OCI-LY1 (cell line): ENCODE measurements around the gene PDLIM3.

Experiments used
- H2AFZ ChIP-seq: fragments of 200-600 bp; sonication (generic), shearing (Covaris generic); 2 replicates; pipeline ENCODE4 v1.6.0; 2014; ENCODE audit warnings: antibody characterized with exemption, mild to moderate bottlenecking, low read length
- H3F3A ChIP-seq: fragments of 200-600 bp; sonication (generic), shearing (Covaris generic); 2 replicates; pipeline ENCODE4 v1.6.0; 2014; ENCODE audit warnings: mild to moderate bottlenecking, antibody characterized with exemption, low read length, moderate library complexity; ENCODE audit not compliant: insufficient read depth
- H3K27ac ChIP-seq: fragments of 200-600 bp; sonication (generic); 2 replicates; pipeline ENCODE4 v1.5.1; 2014; ENCODE audit warnings: low read length, mixed run types, mild to moderate bottlenecking, low read depth; ENCODE audit not compliant: poor library complexity, severe bottlenecking
- H3K27me3 ChIP-seq: fragments of 200-600 bp; sonication (generic); 2 replicates; pipeline ENCODE4 v1.6.0; 2014; ENCODE audit warnings: antibody characterized with exemption, mild to moderate bottlenecking, low read length, moderate library complexity; ENCODE audit not compliant: insufficient read depth
- H3K36me3 ChIP-seq: fragments of 200-600 bp; sonication (generic); 2 replicates; pipeline ENCODE4 v1.6.1; 2014; ENCODE audit warnings: mild to moderate bottlenecking, antibody characterized with exemption, low read length, moderate library complexity, mixed read lengths; ENCODE audit not compliant: insufficient read depth
- H3K4me1 ChIP-seq: fragments of 200-600 bp; sonication (generic); 2 replicates; pipeline ENCODE4 v1.5.1; 2014; ENCODE audit warnings: mild to moderate bottlenecking, low read length, moderate library complexity; ENCODE audit not compliant: insufficient read depth, severe bottlenecking
- H3K4me2 ChIP-seq: fragments of 200-600 bp; sonication (generic), shearing (Covaris generic); 2 replicates; pipeline ENCODE4 v1.6.1; 2014; ENCODE audit warnings: low read length
- H3K4me3 ChIP-seq: fragments of 200-600 bp; sonication (generic); 2 replicates; pipeline ENCODE4 v1.5.1; 2014; ENCODE audit warnings: low read length, low read depth, mild to moderate bottlenecking, mixed read lengths; ENCODE audit not compliant: poor library complexity, severe bottlenecking
- H3K79me2 ChIP-seq: fragments of 200-600 bp; shearing (Covaris generic); 2 replicates; pipeline ENCODE4 v1.6.1; 2016; ENCODE audit warnings: mixed run types, low read length, mixed read lengths; ENCODE audit not compliant: insufficient read depth
- H3K9ac ChIP-seq: fragments of 200-600 bp; sonication (generic), shearing (Covaris generic); 2 replicates; pipeline ENCODE4 v1.6.1; 2014; ENCODE audit warnings: mild to moderate bottlenecking, low read length, mixed read lengths
- H3K9me2 ChIP-seq: fragments of 200-600 bp; sonication (generic), shearing (Covaris generic); 2 replicates; pipeline ENCODE4 v1.6.1; 2014; ENCODE audit warnings: low read depth, mild to moderate bottlenecking, low read length, mixed read lengths
- H3K9me3 ChIP-seq: fragments of 200-600 bp; shearing (Covaris generic); 2 replicates; pipeline ENCODE4 v1.6.1; 2014; ENCODE audit warnings: low read length, mixed read lengths
- H4K20me1 ChIP-seq: fragments of 200-600 bp; sonication (generic), shearing (Covaris generic); 2 replicates; pipeline ENCODE4 v1.6.0; 2016; ENCODE audit warnings: mild to moderate bottlenecking, low read length; ENCODE audit not compliant: insufficient read depth
- EZH2 ChIP-seq: fragments of 200-600 bp; sonication (generic), shearing (Covaris generic); IDR thresholded peaks from 2 replicates; pipeline ENCODE4 v1.8.0; 2017; ENCODE audit warnings: borderline replicate concordance, mixed run types, mild to moderate bottlenecking, antibody characterized with exemption, low read length, moderate library complexity, mixed read lengths
- TF ChIP-seq, protein P1 (sequence below): fragments of 200-600 bp; sonication (generic), shearing (Covaris generic); IDR thresholded peaks from 2 replicates; pipeline ENCODE4 v1.5.1; 2017; ENCODE audit warnings: mild to moderate bottlenecking, antibody characterized with exemption, low read length, moderate library complexity, mixed read lengths

The PDLIM3 gene

DNA sequence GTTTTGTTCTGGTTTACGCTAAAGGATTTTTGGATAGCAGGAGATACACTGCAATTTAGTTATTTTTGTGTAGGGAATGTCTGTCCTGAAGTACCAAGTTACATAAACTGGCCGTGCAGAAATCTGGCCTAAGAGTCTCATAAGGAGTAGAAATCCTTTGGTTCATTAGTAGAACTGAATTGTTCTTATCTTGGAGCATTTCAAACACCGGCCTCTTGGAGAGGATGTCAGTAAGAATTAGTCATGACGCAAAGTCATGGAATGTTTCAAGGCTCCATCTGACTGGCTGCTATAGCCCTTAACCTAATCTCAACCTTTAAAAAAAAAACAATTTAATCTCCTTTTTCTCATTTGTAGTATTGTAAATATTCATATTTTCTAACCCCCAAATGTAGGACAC is 15.2 kb downstream of the PDLIM3 start:
- TF ChIP-seq, protein P1, sequence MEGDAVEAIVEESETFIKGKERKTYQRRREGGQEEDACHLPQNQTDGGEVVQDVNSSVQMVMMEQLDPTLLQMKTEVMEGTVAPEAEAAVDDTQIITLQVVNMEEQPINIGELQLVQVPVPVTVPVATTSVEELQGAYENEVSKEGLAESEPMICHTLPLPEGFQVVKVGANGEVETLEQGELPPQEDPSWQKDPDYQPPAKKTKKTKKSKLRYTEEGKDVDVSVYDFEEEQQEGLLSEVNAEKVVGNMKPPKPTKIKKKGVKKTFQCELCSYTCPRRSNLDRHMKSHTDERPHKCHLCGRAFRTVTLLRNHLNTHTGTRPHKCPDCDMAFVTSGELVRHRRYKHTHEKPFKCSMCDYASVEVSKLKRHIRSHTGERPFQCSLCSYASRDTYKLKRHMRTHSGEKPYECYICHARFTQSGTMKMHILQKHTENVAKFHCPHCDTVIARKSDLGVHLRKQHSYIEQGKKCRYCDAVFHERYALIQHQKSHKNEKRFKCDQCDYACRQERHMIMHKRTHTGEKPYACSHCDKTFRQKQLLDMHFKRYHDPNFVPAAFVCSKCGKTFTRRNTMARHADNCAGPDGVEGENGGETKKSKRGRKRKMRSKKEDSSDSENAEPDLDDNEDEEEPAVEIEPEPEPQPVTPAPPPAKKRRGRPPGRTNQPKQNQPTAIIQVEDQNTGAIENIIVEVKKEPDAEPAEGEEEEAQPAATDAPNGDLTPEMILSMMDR, result no peak
- TF ChIP-seq EZH2, result no peak
- Histone ChIP-seq H3K27ac (no peak overlapping the region), H3K9me2 (no peaks in the 10 kb centered on the region), H3K36me3 (no peaks in the 10 kb centered on the region), H3K4me1 (no peaks in the 10 kb centered on the region), H3K27me3 (0 out of 2 replicates have a peak, but pooled peaks cover 3% of the 10 kb centered on the region), H4K20me1 (no peaks in the 10 kb centered on the region), H3K4me3 (no peak overlapping the region), H2AFZ (no peak overlapping the region), H3K9me3 (no peaks in the 10 kb centered on the region), H3K9ac (no peak overlapping the region), H3K4me2 (no peak overlapping the region), H3F3A (no peaks in the 10 kb centered on the region), H3K79me2 (no peaks in the 10 kb centered on the region)

DNA sequence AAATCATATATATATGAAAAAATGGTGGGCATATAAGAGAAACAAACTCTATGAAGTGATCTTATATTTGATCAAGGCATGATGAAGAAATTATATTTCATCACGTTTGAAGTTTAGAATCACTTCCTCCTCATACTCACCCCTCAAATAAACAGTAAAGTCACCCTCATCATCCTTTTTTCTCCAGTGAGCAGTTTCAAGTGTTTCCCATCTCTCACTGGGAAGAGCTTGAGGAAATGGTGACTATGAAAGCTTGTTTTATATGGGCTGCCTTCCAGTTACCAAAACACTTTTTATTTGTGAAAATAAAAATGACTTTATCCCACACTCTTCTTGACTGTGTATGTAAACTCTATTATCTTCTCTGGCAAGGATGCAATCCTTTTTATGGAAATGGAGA is 16.8 kb downstream of the PDLIM3 start:
- no peaks in the 10 kb centered on the region for H4K20me1 ChIP-seq
- H3K79me2 ChIP-seq, result no peaks in the 10 kb centered on the region
- H3K4me1 ChIP-seq, result no peaks in the 10 kb centered on the region
- H2AFZ ChIP-seq, result no peak overlapping the region
- H3K4me3 ChIP-seq, result no peak overlapping the region
- H3F3A ChIP-seq, result no peaks in the 10 kb centered on the region
- no peaks in the 10 kb centered on the region for H3K9me2 ChIP-seq
- no peak overlapping the region for H3K27ac ChIP-seq
- H3K9ac ChIP-seq, result no peak overlapping the region
- no peak overlapping the region for H3K4me2 ChIP-seq
- H3K36me3 ChIP-seq, result no peaks in the 10 kb centered on the region
- TF ChIP-seq, protein P1, result no peak
- TF ChIP-seq EZH2, result no peak
- 0 out of 2 replicates have a peak, but pooled peaks cover 3% of the 10 kb centered on the region for H3K27me3 ChIP-seq
- H3K9me3 ChIP-seq, result no peaks in the 10 kb centered on the region

DNA sequence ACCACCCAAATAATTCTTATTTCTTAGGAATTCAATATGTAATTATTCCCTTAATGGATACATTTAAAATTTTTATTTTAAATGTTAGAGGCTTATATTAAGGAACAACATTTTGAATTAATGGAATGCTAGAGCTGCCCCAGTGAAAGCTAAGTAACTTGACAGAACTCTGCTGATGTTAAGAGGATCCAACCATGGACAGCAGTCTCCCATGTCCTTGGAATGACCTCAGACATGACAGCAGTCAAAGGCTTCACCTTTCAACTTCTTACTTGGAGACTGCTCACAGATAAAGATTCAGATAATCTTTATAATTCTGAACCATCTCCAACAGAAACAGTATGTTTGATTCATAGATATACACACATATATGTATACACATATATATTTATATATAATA is 17.2 kb downstream of the PDLIM3 start:
- Histone ChIP-seq H3K4me2 (no peak overlapping the region), H3K4me1 (no peaks in the 10 kb centered on the region), H3F3A (no peaks in the 10 kb centered on the region), H4K20me1 (no peaks in the 10 kb centered on the region), H3K9ac (no peak overlapping the region), H3K27me3 (0 out of 2 replicates have a peak, but pooled peaks cover 3% of the 10 kb centered on the region), H3K36me3 (no peaks in the 10 kb centered on the region), H3K27ac (no peak overlapping the region), H3K4me3 (no peak overlapping the region), H2AFZ (no peak overlapping the region), H3K9me2 (no peaks in the 10 kb centered on the region), H3K79me2 (no peaks in the 10 kb centered on the region), H3K9me3 (no peaks in the 10 kb centered on the region)
- TF ChIP-seq EZH2, result no peak
- TF ChIP-seq, protein P1, result no peak
